Caco-2 (cell line): ENCODE data around the gene FILIP1. TPM values are rescaled to one million over a fixed set of nuclear protein-coding genes. Genes with fewer than 3 reads are reported as not detected.

Source experiments
- BruUV-seq: library from RNA; stranded (reverse); fragments of 400-500 nt; replicated peaks from 2 replicates; lab custom pipeline; 2021; lab: Mats Ljungman, UMichigan
- CTCF ChIA-PET: fragments of 300-600 bp; sonication (Branson Sonifier 250); formaldehyde crosslinking; loops from one replicate; lab custom pipeline; 2022; ENCODE audit warnings: antibody characterized with exemption; lab: Charles Lee
- POLR2A ChIA-PET: fragments of 300-600 bp; sonication (Branson Sonifier 250); formaldehyde crosslinking; loops from one replicate; lab custom pipeline; 2022; ENCODE audit warnings: antibody characterized with exemption; lab: Charles Lee
- DNase-seq, 2 experiments: peaks; one replicate each; pipeline versions ENCODE4 v3.0.0 to v3.0.0-alpha.2; 2020 to 2022
- H3K27me3 ChIP-seq: replicated peaks from 2 replicates; pipeline ENCODE4 v1.6.0; 2011; ENCODE audit warnings: low read length; ENCODE audit not compliant: control insufficient read depth, insufficient read depth
- H3K36me3 ChIP-seq: 2 replicates; pipeline ENCODE4 v1.5.1; 2011; ENCODE audit warnings: low read length; ENCODE audit not compliant: control insufficient read depth, insufficient read depth
- H3K4me1 ChIP-seq: fragments of 250-450 bp; sonication (Bioruptor Pico); 2 replicates; pipeline ENCODE4 v1.5.1; 2020; ENCODE audit warnings: mild to moderate bottlenecking
- H3K4me3 ChIP-seq: 2 replicates; pipeline ENCODE4 v1.5.1; 2011; ENCODE audit warnings: low read depth, mild to moderate bottlenecking, control low read depth, low read length
- H3K9me3 ChIP-seq: fragments of 250-450 bp; sonication (Bioruptor Pico); 2 replicates; pipeline ENCODE4 v1.5.1; 2020; ENCODE audit warnings: mild to moderate bottlenecking, moderate library complexity
- H3K27ac Mint-ChIP-seq: one replicate; pipeline ENCODE4 v1.8.0; 2022; ENCODE audit warnings: mixed read lengths; ENCODE audit not compliant: unreplicated experiment
- H3K27me3 Mint-ChIP-seq: one replicate; pipeline ENCODE4 v1.8.0; 2022; ENCODE audit warnings: mixed read lengths; ENCODE audit not compliant: insufficient read depth, unreplicated experiment
- H3K36me3 Mint-ChIP-seq: one replicate; pipeline ENCODE4 v1.8.0; 2022; ENCODE audit warnings: mild to moderate bottlenecking, mixed read lengths; ENCODE audit not compliant: insufficient read depth, unreplicated experiment
- H3K4me1 Mint-ChIP-seq: one replicate; pipeline ENCODE4 v1.8.0; 2022; ENCODE audit warnings: low read depth, mixed read lengths; ENCODE audit not compliant: unreplicated experiment
- H3K4me3 Mint-ChIP-seq: one replicate; pipeline ENCODE4 v1.8.0; 2022; ENCODE audit warnings: mild to moderate bottlenecking, moderate library complexity, mixed read lengths; ENCODE audit not compliant: unreplicated experiment
- H3K9me3 Mint-ChIP-seq: one replicate; pipeline ENCODE4 v1.8.0; 2022; ENCODE audit warnings: mixed read lengths; ENCODE audit not compliant: unreplicated experiment
- CTCF ChIP-seq, 2 experiments: fragments of 200-600 bp in 1 of 2; IDR thresholded peaks; 1 replicate in 1 of 2; 2 replicates in 1 of 2; pipeline versions ENCODE4 v1.5.1 to v1.8.0; 2011 to 2022; ENCODE audit warnings: antibody characterized with exemption in 1 of 2, control low read depth in 1 of 2, inconsistent platforms in 1 of 2, low read depth in 1 of 2, low read length in 1 of 2, mild to moderate bottlenecking in 1 of 2, moderate library complexity in 1 of 2; ENCODE audit not compliant: insufficient read depth in 1 of 2, severe bottlenecking in 1 of 2, unreplicated experiment in 1 of 2
- intact Hi-C: fragments of 100-400 bp; cut with micrococcal nuclease; formaldehyde crosslinking; loops from one replicate; pipeline ENCODE4 v1.10.0; 2022; ENCODE audit not compliant: unreplicated experiment
- total RNA-seq: library from RNA; stranded (reverse); gene quantifications from 2 replicates; pipeline ENCODE4 v1.2.3, GENCODE V29; 2022

FILIP1 gene
- total RNA-seq, 1 experiment from 2014 or later: 0.07 TPM

GRCh38 chr6:75488033-75488432 lies 5.6 kb downstream of the FILIP1 start:
- ChIA-PET POLR2A (no interaction called here), CTCF (no interaction called here)
- no peak for TF ChIP-seq CTCF (IDR thresholded peaks at IDR 0.05; ENCODE audit: insufficient read depth in 1 of 2, low read depth in 1 of 2, low read length in 1 of 2, severe bottlenecking in 1 of 2, unreplicated experiment in 1 of 2)
- H3K27ac Mint-ChIP-seq: no peak overlapping the region
- Histone ChIP-seq H3K4me3 (no peak overlapping the region), H3K9me3 (no peaks in the 10 kb centered on the region), H3K27me3 (no peaks in the 10 kb centered on the region; the same call in 1 of the 2 replicates), H3K36me3 (no peaks in the 10 kb centered on the region), H3K4me1 (no peaks in the 10 kb centered on the region)
- no peaks in the 10 kb centered on the region for H3K36me3 Mint-ChIP-seq
- no TSS peak for BruUV-seq
- intact Hi-C loops: no loop called here
- no peak overlapping the region for H3K4me3 Mint-ChIP-seq
- DNase-seq: no peak
- no peaks in the 10 kb centered on the region for H3K9me3 Mint-ChIP-seq
- H3K4me1 Mint-ChIP-seq: no peaks in the 10 kb centered on the region
- peaks cover 4% of the 10 kb centered on the region for H3K27me3 Mint-ChIP-seq

- no peak overlapping the region for H3K4me3 ChIP-seq
- ChIA-PET POLR2A (no interaction called here), CTCF (no interaction called here)
- H3K36me3 Mint-ChIP-seq: no peaks in the 10 kb centered on the region
- intact Hi-C loops: no loop called here
- H3K9me3 Mint-ChIP-seq: no peaks in the 10 kb centered on the region
- H3K27ac Mint-ChIP-seq: no peak overlapping the region
- H3K9me3 ChIP-seq: no peaks in the 10 kb centered on the region
- no peaks in the 10 kb centered on the region for H3K4me1 ChIP-seq
- no peaks in the 10 kb centered on the region for H3K4me1 Mint-ChIP-seq
- H3K27me3 ChIP-seq: no peaks in the 10 kb centered on the region
- DNase-seq: no peak
- H3K27me3 Mint-ChIP-seq: no peaks in the 10 kb centered on the region
- H3K4me3 Mint-ChIP-seq: no peak overlapping the region
- BruUV-seq: no TSS peak
- no peak for TF ChIP-seq CTCF (IDR thresholded peaks at IDR 0.05; ENCODE audit: insufficient read depth in 1 of 2, low read depth in 1 of 2, low read length in 1 of 2, severe bottlenecking in 1 of 2, unreplicated experiment in 1 of 2)
- no peaks in the 10 kb centered on the region for H3K36me3 ChIP-seq
Observed at GRCh38 chr6:75486850-75487518, 6.6 kb downstream of the FILIP1 start.

- no peaks in the 10 kb centered on the region for H3K4me1 Mint-ChIP-seq
- no peaks in the 10 kb centered on the region for H3K27me3 ChIP-seq
- no peaks in the 10 kb centered on the region for H3K4me1 ChIP-seq
- no peak for TF ChIP-seq CTCF (IDR thresholded peaks at IDR 0.05; ENCODE audit: insufficient read depth in 1 of 2, low read depth in 1 of 2, low read length in 1 of 2, severe bottlenecking in 1 of 2, unreplicated experiment in 1 of 2)
- no peaks in the 10 kb centered on the region for H3K9me3 ChIP-seq
- no TSS peak for BruUV-seq
- no peak overlapping the region for H3K4me3 Mint-ChIP-seq
- H3K36me3 Mint-ChIP-seq: no peaks in the 10 kb centered on the region
- CTCF ChIA-PET: no interaction called here
- POLR2A ChIA-PET: no interaction called here
- DNase-seq: no peak
- no peak overlapping the region for H3K4me3 ChIP-seq
- no peak overlapping the region for H3K27ac Mint-ChIP-seq
- no peaks in the 10 kb centered on the region for H3K36me3 ChIP-seq
- peaks cover 7% of the 10 kb centered on the region for H3K27me3 Mint-ChIP-seq
- intact Hi-C loops: no loop called here
- no peaks in the 10 kb centered on the region for H3K9me3 Mint-ChIP-seq
Observed at GRCh38 chr6:75484535-75484934, 9.1 kb downstream of the FILIP1 start.
